Psoas muscle (tissue), 8 donors: ENCODE measurements around the gene ZNF341. TPM values are rescaled to one million over a fixed set of nuclear protein-coding genes. Genes with fewer than 3 reads are reported as not detected.

Experiments used
- ATAC-seq, 4 donors: fragments of 200-7000 bp; cut with Tn5 transposase; one replicate each; pipeline ENCODE4 v1.9.1; 2020; ENCODE audit warnings: moderate library complexity in 3 of 4, mild to moderate bottlenecking in 2 of 4
- DNase-seq, 2 donors: peaks; one replicate each; pipeline ENCODE4 v3.0.0-alpha.2; 2020
- H3K27ac ChIP-seq: fragments of 200-600 bp; one replicate; pipeline ENCODE4 v1.8.0; 2022
- H3K27me3 ChIP-seq, 3 donors: fragments of 200-600 bp in 1 of 3; one replicate each; pipeline versions ENCODE4 v1.6.1 to v1.8.0; 2013 to 2022; ENCODE audit warnings: low read length in 2 of 3, mild to moderate bottlenecking in 2 of 3, moderate library complexity in 1 of 3; ENCODE audit not compliant: insufficient read depth in 3 of 3
- H3K36me3 ChIP-seq, 2 donors: fragments of 200-600 bp in 1 of 2; one replicate each; pipeline versions ENCODE4 v1.6.1 to v1.8.0; 2013 to 2022; ENCODE audit warnings: low read depth in 1 of 2, mild to moderate bottlenecking in 1 of 2, moderate library complexity in 1 of 2; ENCODE audit not compliant: insufficient read depth in 1 of 2
- H3K4me1 ChIP-seq: fragments of 200-600 bp; one replicate; pipeline ENCODE4 v1.8.0; 2022
- H3K4me3 ChIP-seq: fragments of 200-600 bp; one replicate; pipeline ENCODE4 v1.8.0; 2022; ENCODE audit warnings: mild to moderate bottlenecking
- H3K9me3 ChIP-seq: fragments of 200-600 bp; one replicate; pipeline ENCODE4 v1.8.0; 2022
- CTCF ChIP-seq: fragments of 200-600 bp; IDR thresholded peaks from one replicate; pipeline ENCODE4 v1.8.0; 2022; ENCODE audit warnings: antibody characterized with exemption
- WGBS, 3 donors: extraction: QIAGEN DNeasy Blood & Tissue Kit; methylation state at CpG; one replicate each; pipeline versions ENCODE4 v1.1.6 to v1.1.7; 2013; 5-methylcytosine and 5-hydroxymethylcytosine counted together
- intact Hi-C, 2 donors: fragments of 100-400 bp; cut with DNase I; formaldehyde crosslinking; loops; one replicate each; pipeline versions ENCODE4 v1.11.0 to v1.14.2; 2022
- polyA plus RNA-seq, 3 donors: library from polyadenylated mRNA; stranded (reverse); fragments of 200-250 nt; gene quantifications; one replicate each; pipeline ENCODE4 v1.2.3, GENCODE V29; 2013
- total RNA-seq, 4 donors: library from RNA; stranded (reverse); fragmentation: NEBNext Ultra II Directional in 2 of 4; extraction: Animal tissue kit (Norgen Biotek cat#: 25700) in 2 of 4; gene quantifications; one replicate each; pipeline versions ENCODE4 v1.2.1 to v1.2.4, GENCODE V29; 2021 to 2023
- donor health status: healthy with polysubstance abuse.
- donor health status: DM: no; HTN: no; CAD: no; lungs with moderate emphysema.
- donor health status: Bipolar disorder and iron deficiency.
- donor health status: healthy.
- donor health status: DM: yes; HTN: yes; CAD: no.
- donor health status: DM: no; HTN: no; CAD: no.
- donor health status: DM: no; HTN: no; CAD: no.
- donor health status: DM: yes; HTN: yes; CAD: no.

The ZNF341 gene
- total and polyA plus RNA-seq, 7 donors: 1.3 to 3.0 (median 1.5) TPM

- ATAC-seq: no peak
- WGBS, 3 donors: 50 to 66% (median 55%) methylated on average over 4 of the region's 4 CpGs
- intact Hi-C loops: no loop called here
- TF ChIP-seq CTCF: no peak
- Histone ChIP-seq H3K9me3 (no peaks in the 10 kb centered on the region), H3K4me1 (peaks cover 77% of the 10 kb centered on the region), H3K4me3 (no peak overlapping the region), H3K27me3 (no peaks in the 10 kb centered on the region), H3K36me3 (no peaks in the 10 kb centered on the region), H3K27ac (no peak overlapping the region)
- DNase-seq: no peak
Observed at GRCh38 chr20:33840759-33841435, 109.1 kb downstream of the ZNF341 start.

GRCh38 chr20:33841436-33841799, 109.6 kb downstream of the ZNF341 start:
- DNase-seq (no peak), ATAC-seq (no peak)
- no peaks in the 10 kb centered on the region for H3K9me3 ChIP-seq
- intact Hi-C loops: no loop called here
- no peak overlapping the region for H3K27ac ChIP-seq
- H3K4me1 ChIP-seq: peaks cover 82% of the 10 kb centered on the region
- H3K27me3 ChIP-seq: no peaks in the 10 kb centered on the region
- no peak for TF ChIP-seq CTCF
- WGBS, 3 donors: 66 to 74% (median 73%) methylated on average over 4 of the region's 4 CpGs
- H3K4me3 ChIP-seq: no peak overlapping the region
- H3K36me3 ChIP-seq: no peaks in the 10 kb centered on the region

Other genes starting within 250 kb of the ZNF341 start
- 1 to 10 TPM; 7.0 to 9.3 (median 7.7) TPM for gene CBFA2T2, start 241.9 kb upstream of the ZNF341 start, total RNA-seq
- gene CBFA2T2, start 241.9 kb upstream of the ZNF341 start, polyA plus RNA-seq: 1 to 10 TPM; 3.8 to 6.6 (median 3.9) TPM
- gene C20orf144, start 69.7 kb upstream of the ZNF341 start, total RNA-seq: not detected
- gene C20orf144, start 69.7 kb upstream of the ZNF341 start, polyA plus RNA-seq: under 1 TPM in 2 of 3 donors, not detected in 1; 0.05 to 0.08 TPM
- gene ACTL10, start 65.1 kb upstream of the ZNF341 start, total RNA-seq: under 1 TPM in 3 of 4 donors, not detected in 1; 0.27 to 0.42 (median 0.37) TPM
- gene ACTL10, start 65.1 kb upstream of the ZNF341 start, polyA plus RNA-seq: under 1 TPM; 0.04 to 0.74 (median 0.42) TPM
- 10 to 100 TPM; 57.9 to 98.0 (median 77.3) TPM for gene NECAB3, start 57.6 kb upstream of the ZNF341 start, total RNA-seq
- 10 to 100 TPM; 37.8 to 72.0 (median 63.7) TPM for gene NECAB3, start 57.6 kb upstream of the ZNF341 start, polyA plus RNA-seq
- gene E2F1, start 45.6 kb upstream of the ZNF341 start, total RNA-seq: 1 to 10 TPM in 2 of 4 donors, under 1 TPM in 2; 0.73 to 1.3 (median 0.94) TPM
- gene E2F1, start 45.6 kb upstream of the ZNF341 start, polyA plus RNA-seq: 1 to 10 TPM in 1 of 3 donors, under 1 TPM in 2; 0.79 to 6.5 (median 0.84) TPM
- gene PXMP4, start 11.7 kb upstream of the ZNF341 start, total RNA-seq: 10 to 100 TPM in 1 of 4 donors, 1 to 10 TPM in 3; 4.2 to 10.6 (median 5.1) TPM
- 1 to 10 TPM; 1.9 to 6.0 (median 3.4) TPM for gene PXMP4, start 11.7 kb upstream of the ZNF341 start, polyA plus RNA-seq
- 100 to 1,000 TPM in 3 of 4 donors, 10 to 100 TPM in 1; 72.5 to 151 (median 119) TPM for gene CHMP4B, start 79.4 kb downstream of the ZNF341 start, total RNA-seq
- gene CHMP4B, start 79.4 kb downstream of the ZNF341 start, polyA plus RNA-seq: 100 to 1,000 TPM; 165 to 267 (median 226) TPM